Activated CD8-positive, alpha-beta memory T cell treated with anti-CD3 and anti-CD28 coated beads, Interleukin-2, amount 50 U/mL, for 24 hours (primary cell): Measurements from ENCODE around the gene AFF4.
"Not testable (repeated sequence)": the region's sequence is repeated elsewhere in the genome, so short reads cannot be mapped to it uniquely, and the experiment has no call there.

Experiments used
- DNase-seq: peaks from one replicate; pipeline ENCODE4 v3.0.0-alpha.2; 2020; ENCODE audit errors: extremely low read depth

AFF4 gene, protein sequence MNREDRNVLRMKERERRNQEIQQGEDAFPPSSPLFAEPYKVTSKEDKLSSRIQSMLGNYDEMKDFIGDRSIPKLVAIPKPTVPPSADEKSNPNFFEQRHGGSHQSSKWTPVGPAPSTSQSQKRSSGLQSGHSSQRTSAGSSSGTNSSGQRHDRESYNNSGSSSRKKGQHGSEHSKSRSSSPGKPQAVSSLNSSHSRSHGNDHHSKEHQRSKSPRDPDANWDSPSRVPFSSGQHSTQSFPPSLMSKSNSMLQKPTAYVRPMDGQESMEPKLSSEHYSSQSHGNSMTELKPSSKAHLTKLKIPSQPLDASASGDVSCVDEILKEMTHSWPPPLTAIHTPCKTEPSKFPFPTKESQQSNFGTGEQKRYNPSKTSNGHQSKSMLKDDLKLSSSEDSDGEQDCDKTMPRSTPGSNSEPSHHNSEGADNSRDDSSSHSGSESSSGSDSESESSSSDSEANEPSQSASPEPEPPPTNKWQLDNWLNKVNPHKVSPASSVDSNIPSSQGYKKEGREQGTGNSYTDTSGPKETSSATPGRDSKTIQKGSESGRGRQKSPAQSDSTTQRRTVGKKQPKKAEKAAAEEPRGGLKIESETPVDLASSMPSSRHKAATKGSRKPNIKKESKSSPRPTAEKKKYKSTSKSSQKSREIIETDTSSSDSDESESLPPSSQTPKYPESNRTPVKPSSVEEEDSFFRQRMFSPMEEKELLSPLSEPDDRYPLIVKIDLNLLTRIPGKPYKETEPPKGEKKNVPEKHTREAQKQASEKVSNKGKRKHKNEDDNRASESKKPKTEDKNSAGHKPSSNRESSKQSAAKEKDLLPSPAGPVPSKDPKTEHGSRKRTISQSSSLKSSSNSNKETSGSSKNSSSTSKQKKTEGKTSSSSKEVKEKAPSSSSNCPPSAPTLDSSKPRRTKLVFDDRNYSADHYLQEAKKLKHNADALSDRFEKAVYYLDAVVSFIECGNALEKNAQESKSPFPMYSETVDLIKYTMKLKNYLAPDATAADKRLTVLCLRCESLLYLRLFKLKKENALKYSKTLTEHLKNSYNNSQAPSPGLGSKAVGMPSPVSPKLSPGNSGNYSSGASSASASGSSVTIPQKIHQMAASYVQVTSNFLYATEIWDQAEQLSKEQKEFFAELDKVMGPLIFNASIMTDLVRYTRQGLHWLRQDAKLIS

DNA sequence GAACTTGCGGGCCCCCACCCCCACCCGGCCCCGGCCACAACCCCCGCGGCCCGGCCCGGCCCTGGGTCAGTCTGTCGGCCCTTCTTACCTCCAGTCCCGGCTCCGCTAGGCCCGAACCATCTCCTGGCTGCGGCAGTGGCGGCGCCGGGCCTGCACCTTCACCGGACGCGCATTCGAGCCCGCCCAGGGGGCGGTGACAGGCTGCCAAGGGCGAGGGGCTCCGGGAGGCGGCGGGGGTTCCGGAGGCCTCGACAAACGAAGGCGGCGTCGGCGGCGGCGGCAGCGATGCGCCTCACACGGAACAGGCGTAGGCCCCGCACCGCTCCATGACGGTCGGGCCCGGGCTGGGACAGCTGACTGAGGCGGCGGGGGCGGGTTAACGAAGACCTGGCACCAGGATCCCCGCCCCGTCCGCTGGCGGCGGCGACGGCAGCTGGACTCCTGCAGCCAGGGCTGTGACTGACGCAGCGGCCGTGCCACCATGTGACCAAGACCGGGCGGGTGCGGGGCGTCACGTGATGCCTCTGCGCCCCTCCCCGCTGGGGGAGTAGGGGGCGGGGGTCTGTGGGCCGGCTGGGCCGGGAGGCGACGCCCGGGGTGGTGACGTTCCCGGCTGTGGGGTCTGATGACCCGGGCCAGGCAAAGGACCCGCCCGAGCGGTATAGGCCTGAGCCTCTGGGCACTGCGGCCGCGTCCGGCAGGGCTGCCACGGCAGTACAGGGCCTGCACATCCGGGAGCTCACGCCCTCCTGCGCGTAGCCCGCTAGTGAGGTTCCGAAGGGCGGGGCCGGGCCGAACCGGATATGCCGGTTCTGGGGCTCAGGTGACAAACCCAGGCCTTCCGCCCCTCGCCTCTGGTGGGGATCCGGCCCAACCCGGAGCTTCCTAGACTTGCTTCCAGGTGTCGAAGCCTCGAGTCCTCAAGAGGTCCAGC, at the start of gene AFF4:
Gene AFF4 (minus strand): TSS at position 464 of the 934 bp plus-strand sequence. CDS start 26,445 bp downstream, outside the sequence.
- peak; percentile 75 for DNase-seq

DNA sequence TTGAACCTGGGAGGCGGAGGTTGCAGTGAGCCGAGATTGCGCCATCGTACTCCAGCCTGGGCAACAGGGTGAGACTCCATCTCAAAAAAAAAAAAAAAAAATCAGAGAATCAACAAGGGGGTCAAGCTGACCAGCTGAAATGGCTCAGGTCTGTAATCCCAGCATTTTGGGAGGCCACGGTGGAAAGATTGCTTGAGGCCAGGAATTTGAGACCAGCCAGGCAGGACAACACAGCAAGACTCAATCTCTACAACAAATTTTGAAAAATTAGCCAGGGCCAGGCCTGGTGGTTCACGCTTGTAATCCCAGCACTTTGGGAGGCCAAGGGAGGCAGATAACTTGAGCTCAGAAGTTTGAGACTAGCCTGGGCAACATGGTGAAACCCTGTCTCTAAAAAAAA, 45.0 kb upstream of the AFF4 start:
- not testable (repeated sequence) for DNase-seq

DNA sequence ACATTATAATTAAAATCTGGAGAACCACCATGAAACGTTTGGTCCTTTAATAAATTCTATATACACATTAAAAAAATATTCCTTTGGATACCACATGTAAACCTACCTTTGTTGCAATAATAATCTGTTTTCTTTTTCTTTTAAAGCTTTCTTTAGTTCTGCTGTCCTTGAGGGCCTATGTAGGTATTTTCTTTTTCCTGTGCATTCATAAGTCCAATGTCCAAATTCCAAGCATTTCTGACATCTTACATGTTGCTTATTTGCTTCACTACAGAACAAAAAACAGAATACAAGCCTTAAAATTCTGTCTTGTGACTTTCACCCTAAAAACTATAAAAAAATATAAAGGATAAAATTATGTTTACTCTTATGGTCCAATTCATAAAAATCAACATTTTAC, 43.2 kb upstream of the AFF4 start:
- DNase-seq = no peak

DNA sequence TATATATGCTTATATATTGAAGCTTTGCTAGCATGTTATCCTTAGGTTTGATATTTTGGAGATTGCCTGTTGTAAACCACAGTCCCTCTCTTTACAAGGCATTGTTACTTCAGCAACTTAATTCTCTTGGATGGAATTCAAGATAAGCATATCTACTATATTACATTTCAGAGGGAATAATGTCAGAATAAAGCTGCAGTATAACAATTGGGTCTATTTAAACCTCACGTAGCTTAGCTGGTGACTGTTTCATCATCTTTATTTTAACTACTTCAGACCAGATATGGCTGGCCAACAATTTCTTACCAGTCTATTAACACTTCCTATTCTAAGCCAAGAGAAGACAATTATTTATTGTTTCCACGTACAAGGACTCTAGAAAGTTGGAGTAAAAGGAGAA, 35.8 kb upstream of the AFF4 start:
- DNase-seq = no peak

DNA sequence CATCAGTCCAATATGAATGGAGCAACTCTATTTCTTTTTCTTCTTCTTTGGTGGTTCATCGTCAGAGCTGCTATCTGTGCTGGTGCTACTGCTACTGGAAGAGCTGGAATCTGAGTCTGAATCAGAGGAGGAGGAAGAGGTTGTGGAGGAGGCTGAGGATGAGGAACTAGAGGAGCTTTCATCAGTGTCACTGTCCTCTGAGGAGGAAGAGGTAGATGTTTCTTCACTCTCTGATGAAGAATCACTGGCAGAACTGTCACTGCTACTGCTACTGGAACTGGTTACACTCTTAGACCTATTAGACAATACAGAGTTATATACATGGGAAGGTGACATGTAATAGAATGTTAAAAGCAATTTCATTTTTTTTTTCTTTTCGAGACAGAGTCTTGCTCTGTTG, 35.1 kb upstream of the AFF4 start:
- DNase-seq = no peak

DNA sequence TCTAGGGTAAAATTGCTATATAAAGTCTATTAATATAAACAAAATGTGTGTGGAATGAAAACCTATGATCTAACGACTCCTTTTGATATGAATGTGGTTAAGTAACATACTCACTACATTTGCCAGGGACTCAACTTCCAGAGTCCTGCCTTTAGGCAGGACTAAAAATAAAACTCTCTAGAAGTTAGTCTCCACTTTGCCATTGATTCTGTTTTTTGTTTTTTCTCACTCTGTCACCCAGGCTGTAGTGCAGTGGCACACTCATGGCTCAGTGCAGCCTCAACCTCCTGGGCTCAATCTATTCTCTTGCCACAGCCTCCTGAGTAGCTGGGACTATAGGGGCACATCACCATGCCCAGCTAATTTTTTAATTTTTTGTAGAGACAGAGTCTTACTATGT, 32.9 kb upstream of the AFF4 start:
- DNase-seq = no peak

DNA sequence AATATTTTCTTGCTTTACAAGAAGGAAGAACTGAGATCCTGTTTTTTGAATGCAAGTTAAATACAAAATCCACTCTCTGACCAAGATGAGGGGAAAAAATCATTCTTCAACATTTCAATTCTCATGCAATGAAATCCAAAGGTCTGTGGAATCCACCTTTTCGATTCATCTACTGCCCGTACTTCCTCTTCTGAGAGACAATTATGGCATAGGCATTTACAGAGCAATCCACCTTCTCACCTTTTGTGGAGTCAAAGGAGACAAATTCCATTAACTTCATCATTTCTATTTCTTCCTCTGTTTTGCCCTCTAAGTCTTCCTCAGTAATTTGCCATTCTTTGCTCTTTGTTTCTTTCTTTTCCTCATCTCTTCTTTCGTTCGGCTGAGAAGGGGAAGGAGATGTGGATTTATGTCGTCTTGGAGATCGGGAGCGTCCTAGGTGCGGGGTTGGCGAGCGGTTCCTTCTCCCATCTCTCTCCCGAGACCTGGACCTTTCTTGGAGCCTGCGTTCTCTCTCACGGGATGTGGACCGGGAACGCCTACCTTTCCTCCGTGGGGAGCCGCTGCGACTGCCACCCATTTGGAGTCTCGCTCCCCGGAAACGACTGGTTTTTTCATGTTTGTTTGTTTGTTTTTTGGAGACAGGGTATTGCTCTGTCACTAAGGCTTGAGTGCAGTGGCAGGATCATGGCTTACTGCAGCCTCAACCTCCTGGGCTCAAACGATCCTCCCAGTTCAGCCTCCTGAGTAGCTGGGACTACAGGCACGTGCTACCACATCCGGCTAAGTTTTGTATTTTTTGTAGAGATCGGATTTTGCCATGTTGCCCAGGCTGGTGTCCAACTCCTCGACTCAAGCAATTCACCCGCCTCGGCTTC, 24.3 kb upstream of the AFF4 start:
- DNase-seq = no peak

DNA sequence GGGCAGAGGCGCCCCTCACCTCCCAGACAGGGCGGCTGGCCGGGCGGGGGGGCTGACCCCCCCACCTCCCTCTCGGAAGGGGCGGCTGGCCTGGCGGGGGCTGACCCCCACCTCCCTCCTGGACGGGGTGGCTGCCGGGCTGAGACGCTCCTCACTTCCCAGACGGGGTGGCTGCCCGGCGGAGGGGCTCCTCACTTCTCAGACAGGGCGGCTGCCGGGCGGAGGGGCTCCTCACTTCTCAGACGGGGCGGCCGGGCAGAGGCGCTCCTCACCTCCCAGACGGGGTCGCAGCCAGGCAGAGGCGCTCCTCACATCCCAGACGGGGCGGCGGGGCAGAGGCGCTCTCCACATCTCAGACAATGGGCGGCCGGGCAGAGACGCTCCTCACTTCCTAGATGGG, 19.5 kb upstream of the AFF4 start:
- not testable (repeated sequence) for DNase-seq

DNA sequence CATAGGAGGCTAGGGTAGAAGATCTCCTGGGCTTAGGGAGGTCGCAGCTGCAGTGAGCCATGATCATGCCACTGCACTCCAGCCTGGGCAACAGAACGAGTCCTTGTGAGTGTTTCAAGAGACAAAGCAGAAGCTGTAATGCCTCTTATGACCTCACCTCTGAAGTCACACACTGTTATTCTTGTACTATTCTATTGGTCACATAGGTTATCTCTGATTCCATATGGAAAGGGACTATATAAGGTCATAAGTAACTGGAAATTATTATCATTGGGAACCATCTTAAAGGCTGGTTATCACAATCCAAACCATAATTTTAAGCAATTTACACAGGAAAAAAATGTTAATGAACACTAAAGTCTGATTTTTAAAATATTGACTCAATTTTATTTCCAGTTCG, 17.9 kb upstream of the AFF4 start:
- DNase-seq = no peak

DNA sequence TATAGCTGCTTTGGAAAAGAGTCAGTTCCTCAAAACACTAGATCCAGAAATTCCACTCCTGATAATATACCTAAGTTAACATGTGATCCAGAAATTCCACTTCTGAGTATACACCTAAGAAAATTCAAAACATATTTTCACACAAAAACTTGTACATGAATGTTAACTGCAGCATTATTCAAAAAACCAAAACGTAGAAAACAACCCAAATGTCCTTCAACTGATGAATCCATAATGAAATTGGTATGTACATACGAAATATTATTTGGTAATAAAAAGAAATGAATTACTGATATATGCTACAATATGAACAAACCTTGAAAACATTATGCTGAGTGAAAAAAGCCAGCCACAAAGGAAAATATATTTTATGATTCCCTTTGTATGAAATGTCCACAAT, 16.5 kb upstream of the AFF4 start:
- no peak for DNase-seq

DNA sequence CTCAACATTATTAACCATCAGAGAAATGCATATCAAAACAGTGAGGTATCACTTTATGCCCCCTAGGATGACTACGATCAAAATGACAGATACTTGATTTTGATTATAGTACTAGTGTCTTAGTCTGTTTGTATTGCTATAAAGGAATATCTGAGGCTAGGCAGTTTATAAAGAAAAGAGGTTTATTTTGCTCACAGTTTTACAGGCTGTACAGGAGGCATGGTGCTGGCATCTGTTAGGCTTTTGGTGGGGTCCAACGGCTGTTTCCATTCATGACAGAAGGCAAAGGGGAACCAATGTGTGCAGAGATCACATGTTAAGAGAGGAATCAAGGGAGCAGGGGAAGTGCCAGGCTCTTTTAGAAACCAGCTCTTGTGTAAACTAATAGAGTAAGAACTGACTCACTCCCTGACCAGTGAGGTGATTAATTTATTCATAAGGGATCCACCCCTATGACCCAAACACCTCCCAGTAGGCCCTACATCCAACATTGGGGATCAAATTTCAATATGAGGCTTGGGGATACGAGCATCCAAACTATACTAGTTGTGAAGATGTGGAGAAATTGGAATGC, 16.0 kb upstream of the AFF4 start:
- DNase-seq = no peak

DNA sequence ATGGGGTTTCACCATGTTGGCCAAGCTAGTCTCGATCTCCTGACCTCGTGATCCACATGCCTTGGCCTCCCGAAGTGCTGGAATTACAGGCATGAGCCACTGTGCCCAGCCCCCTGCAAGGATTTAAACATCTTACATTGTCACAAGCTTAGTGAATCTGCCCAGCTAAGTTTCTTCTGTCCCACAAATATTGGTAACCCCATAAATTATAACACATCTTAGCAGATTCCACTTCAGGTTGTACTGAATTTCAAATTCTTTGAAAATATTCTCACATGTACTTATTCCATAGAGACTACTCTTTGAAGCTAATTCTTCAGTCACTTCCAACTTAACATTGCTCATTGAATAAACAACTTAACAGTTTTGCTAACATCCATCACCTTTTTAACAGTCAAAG, 13.4 kb upstream of the AFF4 start:
- DNase-seq = no peak

DNA sequence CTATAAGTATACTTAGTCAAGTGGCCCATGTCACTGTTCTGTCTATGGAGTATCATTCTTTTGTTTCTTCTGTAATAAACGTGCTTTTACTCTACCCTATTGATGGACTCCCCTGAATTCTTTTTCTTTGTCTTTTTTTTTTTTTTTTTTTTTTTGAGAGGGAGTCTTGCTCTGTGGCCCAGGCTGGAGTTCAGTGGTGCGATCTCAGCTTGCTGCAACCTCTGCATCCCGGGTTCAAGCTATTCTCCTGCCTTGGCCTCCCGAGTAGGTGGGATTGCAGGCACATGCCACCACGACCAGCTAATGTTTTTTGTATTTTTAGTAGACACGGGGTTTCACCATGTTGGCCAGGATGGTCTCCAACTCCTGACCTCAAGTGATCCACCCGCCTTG, 9.0 kb upstream of the AFF4 start:
- not testable (repeated sequence) for DNase-seq

DNA sequence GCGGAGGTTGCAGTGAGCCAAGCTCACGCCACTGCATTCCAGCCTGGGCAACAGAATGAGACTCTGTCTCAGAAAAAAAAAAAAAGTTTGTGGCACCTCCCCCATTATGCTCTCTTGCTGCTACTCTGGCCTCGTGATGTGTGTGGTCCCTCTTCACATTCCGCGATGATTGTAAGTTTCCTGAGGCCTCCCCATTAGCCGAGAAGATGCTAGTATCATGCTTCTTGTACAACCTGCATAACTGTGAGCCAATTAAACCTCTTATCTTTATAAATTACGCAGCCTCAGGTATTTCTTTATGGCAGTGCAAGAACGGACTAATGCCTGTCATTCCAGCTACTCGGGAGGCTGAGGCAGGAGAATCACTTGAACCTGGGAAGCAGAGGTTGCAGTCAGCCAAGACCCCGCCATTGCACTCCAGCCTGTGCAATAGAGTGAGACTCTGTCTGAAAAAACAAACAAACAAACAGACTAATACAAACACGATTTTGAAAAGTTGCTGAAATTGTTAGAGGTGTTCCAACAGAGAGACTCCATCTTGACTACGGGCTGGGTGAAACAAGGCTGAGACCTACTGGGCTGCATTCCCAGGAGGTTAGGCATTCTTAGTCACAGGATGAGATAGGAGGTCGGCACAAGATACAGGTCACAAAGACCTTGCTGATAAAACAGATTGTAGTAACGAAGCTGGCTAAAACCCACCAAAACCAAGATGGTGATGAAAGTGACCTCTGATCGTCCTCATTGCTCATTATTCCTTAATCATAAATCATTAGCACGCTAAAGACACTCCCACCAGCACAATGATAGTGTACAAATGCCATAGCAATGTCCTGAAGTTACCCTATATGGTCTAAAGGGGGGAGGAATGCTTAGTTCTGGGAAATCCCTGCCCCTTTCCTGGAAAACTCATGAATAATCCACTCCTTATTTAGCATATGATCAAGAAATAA, 8.3 kb upstream of the AFF4 start:
- DNase-seq = no peak

DNA sequence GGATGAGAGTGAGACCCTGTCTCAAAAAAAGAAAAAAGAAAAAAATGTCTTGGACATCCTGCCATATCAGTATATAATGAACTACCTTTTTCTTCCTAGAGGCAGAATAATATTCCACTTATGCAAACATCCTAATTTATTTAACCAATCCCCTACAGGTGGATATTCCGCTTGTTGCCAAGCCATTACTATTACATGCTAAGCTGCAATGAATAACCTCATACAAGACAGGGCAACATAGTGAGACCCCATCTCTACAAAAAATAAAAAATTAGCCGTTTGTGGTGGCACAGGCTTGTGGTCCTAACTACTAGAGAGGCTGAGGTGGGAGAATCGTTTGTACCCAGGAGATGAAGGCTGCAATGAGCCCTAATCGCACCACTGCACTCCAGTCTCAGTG, 1.7 kb upstream of the AFF4 start:
- no peak for DNase-seq

DNA sequence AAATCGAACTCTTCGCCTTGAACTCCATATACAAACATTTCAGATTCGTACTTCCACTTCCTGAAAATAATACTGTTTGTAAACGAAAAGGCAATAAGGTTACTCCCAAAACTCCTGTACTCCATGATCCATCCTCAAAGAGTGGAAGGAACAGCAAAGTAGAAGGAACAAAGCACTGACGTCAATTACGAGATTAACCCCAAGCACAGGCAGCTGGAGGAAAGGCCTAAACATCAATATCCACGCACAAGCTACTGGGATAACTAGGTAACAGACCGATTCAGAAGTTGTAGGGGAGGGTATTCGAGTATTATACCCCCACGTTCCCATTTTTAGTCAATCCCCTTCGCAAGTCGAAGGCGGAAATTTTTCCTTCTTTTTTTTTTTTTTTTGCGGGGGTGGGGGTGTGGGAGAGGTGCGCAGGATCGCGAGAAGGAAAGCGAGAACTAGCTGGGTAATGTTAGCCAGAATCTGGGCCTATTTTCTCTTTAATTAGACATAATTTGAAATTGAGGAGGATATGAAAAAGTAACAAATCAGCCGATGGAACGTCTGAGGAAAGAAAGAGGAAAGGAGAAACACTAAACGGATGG, 909 bp downstream of the AFF4 start:
- DNase-seq = no peak

DNA sequence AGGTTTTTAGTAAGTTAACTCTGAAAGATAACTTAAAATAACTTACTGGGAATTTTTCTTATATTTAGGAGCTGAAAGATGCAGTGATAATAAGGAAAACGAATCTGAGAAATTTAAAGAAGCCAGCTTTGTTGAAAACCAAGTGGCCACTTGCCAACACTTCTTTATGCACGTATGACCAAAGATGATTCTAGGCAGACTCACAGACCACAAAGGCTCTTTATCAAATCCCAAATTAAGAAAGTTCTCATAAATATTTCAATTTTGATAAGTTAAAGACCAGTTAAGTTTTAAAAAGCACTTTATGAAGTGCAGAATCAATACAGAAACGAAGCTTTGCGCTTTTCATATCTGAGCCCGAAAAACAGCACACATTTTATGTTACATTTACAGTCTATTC, 1.5 kb downstream of the AFF4 start:
- DNase-seq = no peak

DNA sequence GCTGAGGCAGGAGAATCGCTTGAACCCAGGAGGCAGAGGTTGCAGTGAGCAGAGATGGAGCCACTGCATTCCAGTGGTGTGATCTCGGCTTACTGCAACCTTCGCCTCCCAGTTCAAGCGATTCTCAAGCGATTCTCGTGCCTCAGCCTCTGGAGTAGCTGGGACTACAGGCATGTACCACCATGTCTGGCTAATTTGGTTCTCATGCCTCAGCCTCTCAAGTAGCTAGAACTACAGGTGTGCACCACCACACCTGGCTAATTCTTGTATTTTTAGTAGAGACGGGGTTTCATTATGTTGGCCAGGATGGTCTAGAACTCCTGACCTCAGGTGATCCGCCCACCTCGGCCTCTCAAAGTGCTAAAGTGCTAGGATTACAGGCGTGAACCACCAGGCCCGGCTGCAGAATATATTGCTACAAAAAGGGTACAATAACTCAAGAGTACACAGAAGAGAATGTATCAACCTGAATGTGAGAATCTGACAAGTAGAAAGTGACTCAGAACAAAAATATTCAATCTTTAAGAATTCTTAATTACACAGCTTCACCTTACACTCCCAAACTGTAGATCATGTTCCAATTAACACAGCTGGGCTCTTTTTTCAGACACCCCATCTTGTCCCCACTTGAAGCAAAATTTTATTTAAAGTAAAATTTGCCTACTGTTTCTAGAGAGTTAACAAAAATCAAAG, 2.2 kb downstream of the AFF4 start:
- DNase-seq = not testable (repeated sequence)
